Fibroblast of lung (primary cell): ENCODE measurements around the gene THSD7B. TPM values are rescaled to one million over a fixed set of nuclear protein-coding genes. Genes with fewer than 3 reads are reported as not detected.

ENCODE experiments used
- DNase-seq, 2 donors: peaks; one replicate each; pipeline versions ENCODE4 v3.0.0 to v3.0.0-alpha.2; 2010; ENCODE audit warnings: low read depth in 2 of 2
- H2AFZ ChIP-seq: 2 replicates; pipeline ENCODE4 v1.5.1; 2012; ENCODE audit warnings: low read length, control low read depth, inconsistent platforms
- H3K27ac ChIP-seq: 2 replicates; pipeline ENCODE4 v1.5.1; 2011; ENCODE audit warnings: low read length, control low read depth; ENCODE audit not compliant: insufficient read depth
- H3K27me3 ChIP-seq: 2 replicates; pipeline ENCODE4 v1.5.1; 2011; ENCODE audit warnings: mild to moderate bottlenecking, low read length; ENCODE audit not compliant: control insufficient read depth, insufficient read depth
- H3K36me3 ChIP-seq: 2 replicates; pipeline ENCODE4 v1.5.1; 2011; ENCODE audit warnings: low read length; ENCODE audit not compliant: control insufficient read depth, insufficient read depth
- H3K4me1 ChIP-seq: 2 replicates; pipeline ENCODE4 v1.5.1; 2011; ENCODE audit warnings: low read length; ENCODE audit not compliant: control insufficient read depth, insufficient read depth; ENCODE audit errors: extremely low read depth
- H3K4me2 ChIP-seq: 2 replicates; pipeline ENCODE4 v1.5.1; 2011; ENCODE audit warnings: low read length, control low read depth; ENCODE audit not compliant: insufficient read depth; ENCODE audit errors: extremely low read depth
- H3K4me3 ChIP-seq, 4 experiments: fragments of 200-600 bp in 1 of 4; sonication (generic) in 1 of 4; replicated peaks in 1 of 4; 2 replicates each; pipeline ENCODE4 v1.5.1; 2011 to 2016; ENCODE audit warnings: low read length in 4 of 4, low read depth in 3 of 4, mild to moderate bottlenecking in 3 of 4, control low read depth in 2 of 4, inconsistent platforms in 1 of 4, mixed read lengths in 1 of 4; ENCODE audit not compliant: insufficient read depth in 1 of 4; ENCODE audit errors: control extremely low read depth in 1 of 4
- H3K79me2 ChIP-seq: 2 replicates; pipeline ENCODE4 v1.5.1; 2012; ENCODE audit warnings: mild to moderate bottlenecking, low read length, inconsistent platforms; ENCODE audit not compliant: control insufficient read depth, insufficient read depth
- H3K9ac ChIP-seq: 2 replicates; pipeline ENCODE4 v1.5.1; 2011; ENCODE audit warnings: mild to moderate bottlenecking, low read length, control low read depth; ENCODE audit not compliant: insufficient read depth
- H3K9me3 ChIP-seq: 2 replicates; pipeline ENCODE4 v1.5.1; 2012; ENCODE audit warnings: low read depth, low read length; ENCODE audit not compliant: control insufficient read depth, insufficient read depth
- H4K20me1 ChIP-seq: 2 replicates; pipeline ENCODE4 v1.5.1; 2011; ENCODE audit warnings: low read length; ENCODE audit not compliant: control insufficient read depth, insufficient read depth; ENCODE audit errors: extremely low read depth
- CTCF ChIP-seq, 2 donors: IDR thresholded peaks in 1 of 2; conservative IDR thresholded peaks in 1 of 2; 1 replicate in 1 of 2; 2 replicates in 1 of 2; pipeline ENCODE4 v1.5.1; 2011 to 2012; ENCODE audit warnings: low read length in 2 of 2, control low read depth in 1 of 2, inconsistent platforms in 1 of 2, low read depth in 1 of 2, mild to moderate bottlenecking in 1 of 2
- EZH2 ChIP-seq: IDR thresholded peaks from 2 replicates; pipeline ENCODE4 v1.5.1; 2012; ENCODE audit warnings: low read length, control low read depth, mild to moderate bottlenecking; ENCODE audit errors: missing control alignments
- polyA plus RNA-seq, 2 donors: library from polyadenylated mRNA; depleted of rRNA in 1 of 2; stranded (reverse) in 1 of 2; unstranded in 1 of 2; fragments of >200 nt; gene quantifications; 2 replicates each; pipeline ENCODE4 v1.2.1, GENCODE V29; 2011 to 2012; ENCODE audit warnings: missing spikeins in 1 of 2
- total RNA-seq: library from RNA; depleted of rRNA; stranded (reverse); fragments of >200 nt; gene quantifications from 2 replicates; pipeline ENCODE4 v1.2.1, GENCODE V29; 2014

The THSD7B gene
- total and polyA plus RNA-seq, 2 donors (not counting 1 experiment from before 2014, with no cell fraction given): under 0.01 TPM; not detected in 1

GRCh38 chr2:137522620-137523011 lies 757.3 kb downstream of the THSD7B start:
- no peak overlapping the region for H3K27ac ChIP-seq
- no peak for TF ChIP-seq EZH2
- TF ChIP-seq CTCF (conservative IDR thresholded peaks at IDR 0.05 in 1 of 2, IDR thresholded peaks at IDR 0.05 in 1 of 2; ENCODE audit: low read depth in 1 of 2, low read length in 2 of 2): no peak

GRCh38 chr2:137523931-137524330 lies 758.6 kb downstream of the THSD7B start:
- no peak overlapping the region for H3K4me2 ChIP-seq
- H3K9ac ChIP-seq: no peak overlapping the region
- H3K79me2 ChIP-seq: no peaks in the 10 kb centered on the region
- TF ChIP-seq EZH2 (no peak), CTCF (conservative IDR thresholded peaks at IDR 0.05 in 1 of 2, IDR thresholded peaks at IDR 0.05 in 1 of 2; ENCODE audit: low read depth in 1 of 2, low read length in 2 of 2) (no peak)
- no peak overlapping the region for H3K27ac ChIP-seq
- no peaks in the 10 kb centered on the region for H3K36me3 ChIP-seq
- H3K27me3 ChIP-seq: no peaks in the 10 kb centered on the region
- no peaks in the 10 kb centered on the region for H4K20me1 ChIP-seq
- H2AFZ ChIP-seq: no peak overlapping the region
- no peaks in the 10 kb centered on the region for H3K4me1 ChIP-seq
- no peak overlapping the region for H3K4me3 ChIP-seq
- DNase-seq: no peak
- H3K9me3 ChIP-seq: no peaks in the 10 kb centered on the region

More at GRCh38 chr2:137522620-137523011, 757.3 kb downstream of the THSD7B start:
- no peak for DNase-seq
- H3K4me3 ChIP-seq: no peak overlapping the region
- H3K9ac ChIP-seq: no peak overlapping the region
- no peak overlapping the region for H2AFZ ChIP-seq
- H3K79me2 ChIP-seq: no peaks in the 10 kb centered on the region
- H3K36me3 ChIP-seq: no peaks in the 10 kb centered on the region
- H3K4me2 ChIP-seq: no peak overlapping the region
- no peaks in the 10 kb centered on the region for H4K20me1 ChIP-seq
- no peaks in the 10 kb centered on the region for H3K27me3 ChIP-seq
- no peaks in the 10 kb centered on the region for H3K4me1 ChIP-seq
- no peaks in the 10 kb centered on the region for H3K9me3 ChIP-seq

GRCh38 chr2:137525132-137525531 lies 759.8 kb downstream of the THSD7B start:
- no peak for DNase-seq
- Histone ChIP-seq H3K4me2 (no peak overlapping the region), H3K27me3 (no peaks in the 10 kb centered on the region), H3K9me3 (no peaks in the 10 kb centered on the region), H3K9ac (no peak overlapping the region), H3K36me3 (no peaks in the 10 kb centered on the region), H3K4me1 (no peaks in the 10 kb centered on the region), H3K79me2 (no peaks in the 10 kb centered on the region), H4K20me1 (no peaks in the 10 kb centered on the region), H3K27ac (no peak overlapping the region), H2AFZ (no peak overlapping the region), H3K4me3 (no peak overlapping the region)
- no peak for TF ChIP-seq CTCF (conservative IDR thresholded peaks at IDR 0.05 in 1 of 2, IDR thresholded peaks at IDR 0.05 in 1 of 2; ENCODE audit: low read depth in 1 of 2, low read length in 2 of 2)
- no peak for TF ChIP-seq EZH2
